ENCODE measurements around the gene ACOT7.
A peak's percentile ranks its signal among the peaks of the same experiment; 100 is the strongest.
"Not testable (repeated sequence)": the region's sequence is repeated elsewhere in the genome, so short reads cannot be mapped to it uniquely, and the experiment has no call there.

The ACOT7 gene

GRCh38 chr1:6367381-6368012, 26.1 kb downstream of the ACOT7 start:
- no peak overlapping the region for H3K4me3 ChIP-seq (ENCODE audit: low read length)
- no peaks in the 10 kb centered on the region for H3K9me2 ChIP-seq (replicated peaks; ENCODE audit: insufficient read depth, low read length)
- no peak overlapping the region for H2AFZ ChIP-seq (ENCODE audit: low read length)
- no peaks in the 10 kb centered on the region for H4K20me1 ChIP-seq (ENCODE audit: insufficient read depth, low read length)
- no peak overlapping the region for H3K27ac ChIP-seq (ENCODE audit: low read length)
- no peaks in the 10 kb centered on the region for H3K27me3 ChIP-seq (replicated peaks; ENCODE audit: insufficient read depth, low read length)
- no peaks in the 10 kb centered on the region for H3K36me3 ChIP-seq (replicated peaks; ENCODE audit: insufficient read depth, low read length)
- no peak overlapping the region for H3K9ac ChIP-seq (ENCODE audit: low read length)
- TF ChIP-seq EZH2phosphoT487 (IDR thresholded peaks at IDR 0.05; ENCODE audit: low read length) (no peak), EZH2 (optimal IDR thresholded peaks at IDR 0.05; ENCODE audit: low read depth, low read length) (no peak), CTCF (IDR thresholded peaks at IDR 0.05; ENCODE audit: low read length) (no peak)
- H3K79me2 ChIP-seq (ENCODE audit: low read length), result peaks cover 12% of the 10 kb centered on the region; the same call in 1 of the 2 replicates
- H3F3A ChIP-seq (ENCODE audit: insufficient read depth, low read length), result no peaks in the 10 kb centered on the region
- H3K9me3 ChIP-seq (replicated peaks; ENCODE audit: insufficient read depth, low read length), result no peaks in the 10 kb centered on the region
- DNase-seq, result no peak
- H3K4me1 ChIP-seq (ENCODE audit: low read length), result no peaks in the 10 kb centered on the region
- no peak overlapping the region for H3K4me2 ChIP-seq (ENCODE audit: low read depth, low read length)

- Histone ChIP-seq H3K4me1 (ENCODE audit: low read length) (peaks cover 3% of the 10 kb centered on the region; the same call in 1 of the 2 replicates), H3K27me3 (replicated peaks; ENCODE audit: insufficient read depth, low read length) (no peaks in the 10 kb centered on the region), H3K36me3 (replicated peaks; ENCODE audit: insufficient read depth, low read length) (no peaks in the 10 kb centered on the region), H3K79me2 (ENCODE audit: low read length) (peaks cover 24% of the 10 kb centered on the region; the same call in 1 of the 2 replicates), H3K4me2 (ENCODE audit: low read depth, low read length) (no peak overlapping the region), H3K27ac (ENCODE audit: low read length) (no peak overlapping the region), H4K20me1 (ENCODE audit: insufficient read depth, low read length) (no peaks in the 10 kb centered on the region), H3K9me2 (replicated peaks; ENCODE audit: insufficient read depth, low read length) (no peaks in the 10 kb centered on the region), H3F3A (ENCODE audit: insufficient read depth, low read length) (no peaks in the 10 kb centered on the region), H2AFZ (ENCODE audit: low read length) (no peak overlapping the region), H3K9ac (ENCODE audit: low read length) (no peak overlapping the region), H3K9me3 (replicated peaks; ENCODE audit: insufficient read depth, low read length) (no peaks in the 10 kb centered on the region), H3K4me3 (ENCODE audit: low read length) (no peak overlapping the region)
- TF ChIP-seq EZH2phosphoT487 (IDR thresholded peaks at IDR 0.05; ENCODE audit: low read length), result no peak
- TF ChIP-seq EZH2 (optimal IDR thresholded peaks at IDR 0.05; ENCODE audit: low read depth, low read length), result no peak
- TF ChIP-seq CTCF (IDR thresholded peaks at IDR 0.05; ENCODE audit: low read length), result no peak
- no peak for DNase-seq
Observed at GRCh38 chr1:6365047-6365446, 28.5 kb downstream of the ACOT7 start.

GRCh38 chr1:6363085-6363884, 30.3 kb downstream of the ACOT7 start:
- Histone ChIP-seq H3K79me2 (ENCODE audit: low read length) (peaks cover 29% of the 10 kb centered on the region), H3K4me1 (ENCODE audit: low read length) (peaks cover 14% of the 10 kb centered on the region)
- H3K9ac ChIP-seq (ENCODE audit: low read length); H4K20me1 ChIP-seq (ENCODE audit: insufficient read depth, low read length); H3K9me2 ChIP-seq (replicated peaks; ENCODE audit: insufficient read depth, low read length); H3F3A ChIP-seq (ENCODE audit: insufficient read depth, low read length); H2AFZ ChIP-seq (ENCODE audit: low read length); H3K27ac ChIP-seq (ENCODE audit: low read length); H3K4me3 ChIP-seq (ENCODE audit: low read length); DNase-seq; H3K27me3 ChIP-seq (replicated peaks; ENCODE audit: insufficient read depth, low read length); H3K4me2 ChIP-seq (ENCODE audit: low read depth, low read length); H3K9me3 ChIP-seq (replicated peaks; ENCODE audit: insufficient read depth, low read length); H3K36me3 ChIP-seq (replicated peaks; ENCODE audit: insufficient read depth, low read length): not testable (repeated sequence)
- TF ChIP-seq CTCF (IDR thresholded peaks at IDR 0.05; ENCODE audit: low read length), result peak; percentile 31
